NCI-H2196 treated with DMSO at 0.1 percent for 48 hours (cell line): ENCODE measurements around the gene GRHL1.
"Not testable (repeated sequence)": the region's sequence is repeated elsewhere in the genome, so short reads cannot be mapped to it uniquely, and the experiment has no call there.

Experiments used
- DNase-seq: peaks from one replicate; lab custom pipeline; 2025; ENCODE audit not compliant: unreplicated experiment; lab: John Stamatoyannopoulos, UW

Gene GRHL1

GRCh38 chr2:10007921-10008808 is 56.7 kb downstream of the GRHL1 start:
- no peak for DNase-seq

GRCh38 chr2:10008809-10009176 is 57.3 kb downstream of the GRHL1 start:
- no peak for DNase-seq

GRCh38 chr2:10009271-10009810 is 57.8 kb downstream of the GRHL1 start:
- DNase-seq: no peak

GRCh38 chr2:10009811-10010781 is 58.6 kb downstream of the GRHL1 start:
- DNase-seq: peak; percentile 50

GRCh38 chr2:10010861-10011605 is 59.5 kb downstream of the GRHL1 start:
- not testable (repeated sequence) for DNase-seq

- not testable (repeated sequence) for DNase-seq
These were observed 60.3 kb downstream of the GRHL1 start for GRCh38 chr2:10011606-10012325.

GRCh38 chr2:10012366-10012962 is 61.0 kb downstream of the GRHL1 start:
- DNase-seq: not testable (repeated sequence)

GRCh38 chr2:10012963-10013461 is 61.5 kb downstream of the GRHL1 start:
- DNase-seq: no peak

- not testable (repeated sequence) for DNase-seq
These were observed 62.3 kb downstream of the GRHL1 start for GRCh38 chr2:10013651-10014417.

GRCh38 chr2:10014418-10015190 is 63.1 kb downstream of the GRHL1 start:
- DNase-seq: no peak

GRCh38 chr2:10015376-10015989 is 64.0 kb downstream of the GRHL1 start:
- DNase-seq: not testable (repeated sequence)

GRCh38 chr2:10016001-10016801 is 64.7 kb downstream of the GRHL1 start:
- no peak for DNase-seq

GRCh38 chr2:10016802-10017258 is 65.3 kb downstream of the GRHL1 start:
- DNase-seq: no peak

- no peak for DNase-seq
These were observed 65.9 kb downstream of the GRHL1 start for GRCh38 chr2:10017313-10017941.

- no peak for DNase-seq
These were observed 67.7 kb downstream of the GRHL1 start for GRCh38 chr2:10019174-10019573.
